Activated naive CD4-positive, alpha-beta T cell treated with anti-CD3 and anti-CD28 coated beads, Interleukin-2, amount 50 U/mL, for 24 hours (primary cell): ENCODE measurements around the gene NDUFS5.
"Not testable (repeated sequence)": the region's sequence is repeated elsewhere in the genome, so short reads cannot be mapped to it uniquely, and the experiment has no call there.

Source experiments
- H3K27ac Mint-ChIP-seq: one replicate; pipeline ENCODE4 v1.8.0; 2021; ENCODE audit warnings: mild to moderate bottlenecking, mixed read lengths
- H3K27me3 Mint-ChIP-seq: one replicate; pipeline ENCODE4 v1.8.0; 2021; ENCODE audit warnings: mixed read lengths
- H3K36me3 Mint-ChIP-seq: one replicate; pipeline ENCODE4 v1.8.0; 2021; ENCODE audit warnings: mixed read lengths
- H3K4me1 Mint-ChIP-seq: one replicate; pipeline ENCODE4 v1.8.0; 2021; ENCODE audit warnings: mixed read lengths
- H3K4me3 Mint-ChIP-seq: one replicate; pipeline ENCODE4 v1.8.0; 2021; ENCODE audit warnings: mild to moderate bottlenecking, mixed read lengths
- H3K9me3 Mint-ChIP-seq: one replicate; pipeline ENCODE4 v1.8.0; 2021; ENCODE audit warnings: mixed read lengths

Gene NDUFS5

DNA sequence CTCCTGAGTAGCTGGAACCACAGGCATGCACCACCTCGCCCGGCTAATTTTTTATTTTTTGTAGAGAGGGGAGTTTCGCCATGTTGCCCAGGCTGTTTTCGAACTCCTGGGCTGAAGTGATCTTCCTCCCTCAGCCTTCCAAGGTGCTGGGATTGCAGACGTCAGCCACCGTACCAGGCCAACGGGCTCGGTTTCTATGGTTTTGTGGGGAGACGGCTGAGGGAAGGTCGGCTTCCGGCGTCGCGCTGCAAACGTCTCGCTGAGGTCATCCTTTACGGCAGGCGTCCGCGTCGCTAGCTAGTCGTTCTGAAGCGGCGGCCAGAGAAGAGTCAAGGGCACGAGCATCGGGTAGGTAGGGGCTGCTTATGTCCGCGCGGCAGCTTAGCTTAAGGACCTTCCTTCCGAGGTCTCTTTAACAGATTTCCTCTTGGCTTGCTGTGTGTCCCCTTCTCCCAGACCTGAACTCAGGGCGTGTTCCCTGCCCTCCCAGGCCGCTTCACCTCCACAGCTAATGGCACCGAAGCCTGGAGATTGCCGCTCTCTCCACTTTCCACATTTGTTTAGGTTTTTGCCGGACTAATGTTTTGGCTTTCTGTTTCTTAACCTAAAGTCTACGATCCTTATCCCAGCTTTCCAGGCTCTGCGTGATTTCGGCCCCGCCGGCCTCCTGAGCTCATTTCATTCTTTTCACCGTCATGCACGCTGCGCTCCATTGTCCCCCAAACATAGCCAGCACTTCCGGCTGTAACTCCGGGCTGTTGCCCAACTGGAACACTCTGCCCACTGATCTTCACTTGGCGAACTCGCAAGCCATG lies at the start of gene NDUFS5:
Gene NDUFS5 (plus strand): TSS at position 300 of the 815 bp plus-strand sequence. CDS start 2,375 bp downstream, outside the sequence.
- H3K27me3 Mint-ChIP-seq = no peaks in the 10 kb centered on the region
- peak within 1 kb of the TSS; percentile 99 for H3K4me3 Mint-ChIP-seq
- peak within 1 kb of the TSS; percentile 95 for H3K27ac Mint-ChIP-seq
- peaks cover 4% of the 10 kb centered on the region for H3K36me3 Mint-ChIP-seq
- no peaks in the 10 kb centered on the region for H3K9me3 Mint-ChIP-seq
- H3K4me1 Mint-ChIP-seq = peaks cover 34% of the 10 kb centered on the region

DNA sequence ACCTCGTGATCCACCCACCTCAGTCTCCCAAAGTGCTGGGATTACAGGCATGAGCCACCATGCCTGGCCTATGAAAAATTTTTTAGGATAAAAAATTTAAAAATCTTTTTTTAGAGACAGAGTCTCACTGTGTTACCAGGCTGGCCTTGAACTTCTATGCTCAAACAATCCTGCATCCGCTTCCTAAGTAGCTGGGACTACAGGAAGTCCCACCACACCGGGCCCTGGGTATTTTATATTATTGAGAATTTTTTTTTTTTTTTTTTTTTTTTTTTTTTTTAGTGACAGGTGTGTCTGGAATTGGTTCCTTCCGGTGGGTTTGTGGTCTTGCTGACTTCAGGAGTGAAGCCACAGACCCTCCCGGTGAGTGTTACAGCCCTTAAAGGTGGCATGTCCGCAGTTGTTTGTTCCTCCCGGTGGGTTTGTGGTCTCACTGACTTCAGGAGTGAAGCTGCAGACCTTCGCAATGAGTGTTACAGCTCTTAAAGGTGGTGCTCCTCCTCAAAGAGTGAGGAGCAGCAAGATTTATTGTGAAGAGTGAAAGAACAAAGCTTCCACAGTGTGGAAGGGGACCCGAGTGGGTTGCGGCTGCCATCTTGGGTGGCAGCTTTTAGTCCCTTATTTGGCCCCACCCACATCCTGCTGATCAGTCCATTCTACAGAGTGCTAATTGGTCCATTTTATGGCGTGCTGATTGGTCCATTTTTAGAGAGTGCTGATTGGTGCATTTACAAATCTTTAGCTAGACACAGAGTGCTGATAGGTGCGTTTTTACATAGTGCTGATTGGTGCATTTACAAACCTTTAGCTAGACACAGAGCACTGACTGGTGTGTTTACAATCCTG lies 48.5 kb upstream of the NDUFS5 start:
- Mint-ChIP-seq H3K27ac (peak overlapping the region; percentile 46), H3K4me3 (peak overlapping the region; percentile 66), H3K4me1 (peaks cover 12% of the 10 kb centered on the region)
- not testable (repeated sequence) for H3K27me3 Mint-ChIP-seq, H3K36me3 Mint-ChIP-seq, H3K9me3 Mint-ChIP-seq

DNA sequence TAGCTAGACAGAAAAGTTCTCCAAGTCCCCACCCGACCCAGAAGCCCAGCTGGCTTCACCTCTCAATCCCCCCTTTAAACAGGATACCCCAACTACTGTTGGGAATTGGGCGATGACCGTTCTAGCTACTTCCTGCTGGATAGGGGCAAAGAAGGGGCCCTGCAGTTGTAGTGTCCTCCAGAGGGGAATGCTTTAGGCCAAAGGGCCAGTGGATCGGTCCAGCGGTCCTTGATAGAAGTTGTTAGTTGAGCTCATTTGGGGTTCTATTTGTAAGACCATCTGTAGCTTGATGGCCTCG lies 48.0 kb upstream of the NDUFS5 start:
- H3K9me3 Mint-ChIP-seq, H3K36me3 Mint-ChIP-seq, H3K4me1 Mint-ChIP-seq, H3K27me3 Mint-ChIP-seq: not testable (repeated sequence)
- Mint-ChIP-seq H3K27ac (peak overlapping the region; percentile 41), H3K4me3 (peak overlapping the region; percentile 66)

GRCh38 chr1:38979380-38979779 lies 46.8 kb upstream of the NDUFS5 start:
- H3K27me3 Mint-ChIP-seq, H3K36me3 Mint-ChIP-seq, H3K4me1 Mint-ChIP-seq, H3K9me3 Mint-ChIP-seq, H3K27ac Mint-ChIP-seq, H3K4me3 Mint-ChIP-seq: not testable (repeated sequence)

DNA sequence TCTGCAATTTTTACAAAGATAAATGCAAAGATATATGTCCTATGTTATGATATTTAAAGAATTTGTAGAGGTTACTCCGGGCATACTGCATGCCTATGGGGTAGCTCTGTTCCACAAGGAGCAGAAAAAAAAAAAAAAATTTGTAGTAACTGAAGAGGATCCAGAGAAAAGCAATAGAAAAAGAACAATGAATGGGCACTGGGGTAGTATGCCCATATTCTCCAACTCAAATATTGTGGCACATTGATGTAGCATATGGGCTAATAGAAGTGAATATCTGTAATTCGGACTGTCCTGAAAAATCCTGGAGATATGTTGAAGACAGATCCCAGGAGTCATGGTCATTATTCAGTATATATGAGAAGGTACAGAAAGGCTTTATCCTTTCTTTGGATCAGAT lies 36.2 kb upstream of the NDUFS5 start:
- peaks cover 36% of the 10 kb centered on the region for H3K4me1 Mint-ChIP-seq
- peak overlapping the region; percentile 84 for H3K4me3 Mint-ChIP-seq
- H3K27me3 Mint-ChIP-seq = no peaks in the 10 kb centered on the region
- H3K9me3 Mint-ChIP-seq = no peaks in the 10 kb centered on the region
- no peaks in the 10 kb centered on the region for H3K36me3 Mint-ChIP-seq
- H3K27ac Mint-ChIP-seq = peak overlapping the region; percentile 83

DNA sequence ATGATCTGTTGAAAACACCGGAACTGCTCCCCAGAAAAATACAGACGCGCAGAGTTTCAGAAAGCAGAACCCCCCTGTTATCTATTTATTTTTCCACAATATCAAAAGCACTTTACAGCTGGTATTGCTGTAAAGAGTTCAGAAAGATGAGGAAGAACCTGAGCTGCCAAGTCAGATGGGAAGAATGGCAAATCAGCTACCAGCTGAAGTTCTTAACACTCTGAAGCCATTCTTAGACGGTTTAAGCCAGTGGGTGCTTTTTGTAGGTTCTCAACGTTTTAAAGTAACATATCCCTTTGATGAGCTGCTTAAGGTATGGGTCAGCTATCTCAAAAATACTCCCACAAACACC lies 35.8 kb upstream of the NDUFS5 start:
- H3K27me3 Mint-ChIP-seq = no peaks in the 10 kb centered on the region
- H3K36me3 Mint-ChIP-seq = peaks cover 2% of the 10 kb centered on the region
- no peaks in the 10 kb centered on the region for H3K9me3 Mint-ChIP-seq
- H3K4me3 Mint-ChIP-seq = peak overlapping the region; percentile 84
- H3K27ac Mint-ChIP-seq = peak overlapping the region; percentile 83
- H3K4me1 Mint-ChIP-seq = peaks cover 40% of the 10 kb centered on the region

GRCh38 chr1:38990738-38991637 lies 35.2 kb upstream of the NDUFS5 start, which contains the start of gene AKIRIN1:
Gene AKIRIN1, plus strand, starts transcription at chr1:38991276. Its CDS starts 105 bp downstream, at chr1:38991381.
- Mint-ChIP-seq H3K9me3 (no peaks in the 10 kb centered on the region), H3K4me1 (peaks cover 45% of the 10 kb centered on the region), H3K27ac (peak within 1 kb of the TSS; percentile 88), H3K4me3 (peak within 1 kb of the TSS; percentile 96), H3K27me3 (no peaks in the 10 kb centered on the region), H3K36me3 (peaks cover 4% of the 10 kb centered on the region)

- Mint-ChIP-seq H3K36me3 (peaks cover 4% of the 10 kb centered on the region), H3K27me3 (no peaks in the 10 kb centered on the region), H3K27ac (peak overlapping the region; percentile 88), H3K4me1 (peaks cover 53% of the 10 kb centered on the region), H3K4me3 (peak overlapping the region; percentile 96), H3K9me3 (no peaks in the 10 kb centered on the region)
Measured at GRCh38 chr1:38991638-38992411, 34.3 kb upstream of the NDUFS5 start.

DNA sequence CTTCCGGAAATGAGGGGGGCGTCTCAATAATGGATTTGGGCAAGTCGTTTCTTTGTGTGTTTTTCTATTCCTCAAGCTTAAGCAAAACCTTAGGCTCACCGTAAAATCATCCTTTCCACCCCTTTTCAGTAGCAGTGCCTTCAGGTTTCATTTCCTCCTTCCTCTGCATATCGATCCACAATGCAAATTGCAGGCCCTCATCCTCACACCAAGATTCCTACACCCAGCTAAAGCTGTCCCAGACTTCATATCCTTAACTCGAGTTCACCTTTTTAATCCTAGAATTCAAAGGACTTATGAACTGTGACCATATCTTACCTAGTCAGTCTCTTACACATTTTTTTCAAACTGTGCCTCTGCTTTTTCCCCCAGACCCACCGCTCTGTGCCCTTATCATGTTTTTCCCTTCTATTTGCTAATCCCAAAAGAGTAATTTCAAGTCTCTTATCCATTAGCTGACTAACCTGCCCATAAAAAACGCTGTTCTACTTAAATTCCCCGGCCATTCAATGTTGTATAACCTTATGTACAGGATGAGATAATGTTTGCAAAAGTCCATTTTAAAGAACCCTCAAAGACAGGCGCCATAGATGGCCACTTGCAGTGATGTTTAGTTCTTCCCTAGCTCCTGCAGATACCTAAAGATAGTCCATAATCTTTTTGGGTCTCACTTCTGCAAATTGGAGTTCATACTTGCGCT lies 33.6 kb upstream of the NDUFS5 start:
- no peaks in the 10 kb centered on the region for H3K27me3 Mint-ChIP-seq
- peaks cover 60% of the 10 kb centered on the region for H3K4me1 Mint-ChIP-seq
- H3K4me3 Mint-ChIP-seq = peak overlapping the region; percentile 96
- peaks cover 4% of the 10 kb centered on the region for H3K36me3 Mint-ChIP-seq
- no peaks in the 10 kb centered on the region for H3K9me3 Mint-ChIP-seq
- H3K27ac Mint-ChIP-seq = peak overlapping the region; percentile 88

GRCh38 chr1:38994196-38994595 lies 32.0 kb upstream of the NDUFS5 start:
- Mint-ChIP-seq H3K9me3 (no peaks in the 10 kb centered on the region), H3K4me1 (peaks cover 71% of the 10 kb centered on the region), H3K27me3 (no peaks in the 10 kb centered on the region), H3K4me3 (peak overlapping the region; percentile 67), H3K27ac (peak overlapping the region; percentile 59), H3K36me3 (peaks cover 8% of the 10 kb centered on the region)

DNA sequence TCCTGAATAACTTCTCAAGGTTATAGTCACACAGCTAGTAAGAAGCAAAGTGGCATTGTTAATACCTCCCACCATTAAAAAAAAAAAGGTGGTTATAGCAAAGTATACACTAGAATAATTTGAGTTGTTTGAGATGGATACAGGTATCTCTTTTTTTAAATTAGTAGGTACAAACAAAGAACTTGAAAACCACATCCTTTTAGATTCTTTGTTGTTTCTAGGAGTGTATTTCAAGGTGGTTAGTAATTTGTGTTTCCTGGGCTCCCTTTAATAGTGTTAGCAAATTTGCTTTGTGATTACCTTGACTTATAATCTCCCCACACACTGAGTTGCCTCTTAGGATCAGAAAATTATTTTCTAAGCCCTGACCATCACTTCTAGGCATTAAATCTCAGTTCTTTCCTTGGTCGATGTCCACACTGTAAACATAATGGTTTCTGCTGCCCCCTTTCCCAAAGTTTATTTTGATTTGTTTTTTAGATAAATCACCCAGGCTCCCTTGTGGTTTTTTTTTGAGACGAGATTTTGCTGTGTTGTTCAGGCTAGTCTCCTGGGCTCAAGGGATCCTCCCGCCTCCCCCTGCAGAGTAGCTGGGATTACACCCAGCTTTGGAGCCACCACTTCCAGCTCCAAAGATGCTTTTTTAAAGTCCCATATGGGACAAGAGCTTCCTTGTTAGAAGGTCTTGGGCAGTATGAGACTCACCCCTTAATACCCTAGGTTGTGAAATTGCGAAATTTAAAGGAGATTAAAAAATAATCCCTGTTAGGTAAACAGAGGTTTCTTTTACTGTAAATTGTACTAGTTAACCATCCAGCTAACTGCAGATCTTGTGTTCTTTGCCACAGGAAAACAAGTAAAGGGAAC lies 28.9 kb upstream of the NDUFS5 start:
- H3K36me3 Mint-ChIP-seq = peaks cover 9% of the 10 kb centered on the region

GRCh38 chr1:38997901-38998190 lies 28.3 kb upstream of the NDUFS5 start:
- Mint-ChIP-seq H3K27ac (peak overlapping the region; percentile 94), H3K36me3 (peaks cover 13% of the 10 kb centered on the region), H3K4me3 (peak overlapping the region; percentile 75), H3K9me3 (no peaks in the 10 kb centered on the region), H3K27me3 (no peaks in the 10 kb centered on the region), H3K4me1 (peaks cover 68% of the 10 kb centered on the region)

More for the DNA sequence above, 28.9 kb upstream of the NDUFS5 start:
- Mint-ChIP-seq H3K9me3 (no peaks in the 10 kb centered on the region), H3K4me1 (peaks cover 68% of the 10 kb centered on the region), H3K4me3 (peak overlapping the region; percentile 75), H3K27me3 (no peaks in the 10 kb centered on the region), H3K27ac (peak overlapping the region; percentile 94)

GRCh38 chr1:39001516-39002421 lies 24.4 kb upstream of the NDUFS5 start:
- Mint-ChIP-seq H3K9me3 (no peaks in the 10 kb centered on the region), H3K27me3 (no peaks in the 10 kb centered on the region), H3K4me1 (peaks cover 56% of the 10 kb centered on the region), H3K27ac (peak overlapping the region; percentile 85), H3K4me3 (no peak overlapping the region), H3K36me3 (peaks cover 21% of the 10 kb centered on the region)
